Fibroblast of skin of right biceps (primary cell): ENCODE measurements around the gene SWSAP1.

Experiments
- DNase-seq: peaks from one replicate; pipeline ENCODE4 v3.0.0-alpha.2; 2013

SWSAP1 gene

DNA sequence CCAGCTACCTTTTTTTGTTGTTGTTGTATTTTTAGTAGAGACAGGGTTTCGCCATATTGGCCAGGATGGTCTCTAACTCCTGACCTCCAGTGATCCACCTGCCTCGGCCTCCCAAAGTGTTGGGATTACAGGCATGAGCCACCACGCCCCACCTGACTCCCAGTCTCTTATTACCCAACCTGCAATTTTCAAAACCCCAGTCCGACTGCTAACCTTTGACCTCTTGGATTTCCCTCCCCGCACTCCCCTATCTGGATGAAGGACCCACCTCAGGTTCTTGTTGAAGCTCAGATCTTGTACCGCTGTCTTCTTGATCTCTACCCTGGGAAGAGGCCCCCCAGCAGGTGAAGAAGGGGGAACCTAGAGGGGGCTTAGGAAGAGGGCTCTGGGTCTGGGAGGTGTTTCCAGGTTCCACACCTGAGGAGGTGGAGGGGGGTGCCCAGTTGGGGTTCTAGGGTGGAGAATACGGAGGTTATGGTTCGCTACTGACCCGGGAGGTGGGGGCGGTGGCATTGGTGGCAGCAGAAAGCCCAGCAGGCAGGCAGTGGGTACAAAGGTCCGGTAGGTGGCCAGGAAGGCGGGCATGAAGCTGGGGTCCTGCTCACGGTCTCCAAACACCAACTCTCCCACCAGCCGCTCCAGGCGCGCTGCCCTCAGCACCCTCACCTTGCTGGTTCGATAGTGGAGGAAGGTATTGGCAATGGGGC lies 42.0 kb downstream of the SWSAP1 start:
- DNase-seq = no peak

DNA sequence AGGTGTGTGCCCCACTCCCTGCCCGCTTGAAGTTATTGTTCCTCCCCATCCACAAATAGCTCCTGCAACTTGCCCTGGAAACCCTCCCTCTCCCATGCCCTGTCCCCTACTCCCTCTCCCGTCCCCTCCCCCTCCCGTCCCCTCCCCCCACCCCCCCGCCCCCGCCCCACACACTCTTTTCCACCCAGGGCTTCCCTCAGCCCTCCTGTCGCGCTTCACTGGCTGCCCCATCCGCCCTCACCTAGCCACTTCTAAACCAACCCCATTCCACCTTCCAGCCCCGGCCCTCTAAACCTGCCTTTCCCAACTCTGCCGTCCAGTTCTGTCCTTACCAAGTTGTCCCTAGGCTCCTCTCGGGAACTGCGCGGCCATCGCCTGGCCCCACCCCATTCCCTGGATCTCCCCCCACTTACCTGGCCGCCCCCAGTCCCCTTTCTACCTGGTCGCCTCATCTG lies 43.7 kb downstream of the SWSAP1 start:
- no peak for DNase-seq

DNA sequence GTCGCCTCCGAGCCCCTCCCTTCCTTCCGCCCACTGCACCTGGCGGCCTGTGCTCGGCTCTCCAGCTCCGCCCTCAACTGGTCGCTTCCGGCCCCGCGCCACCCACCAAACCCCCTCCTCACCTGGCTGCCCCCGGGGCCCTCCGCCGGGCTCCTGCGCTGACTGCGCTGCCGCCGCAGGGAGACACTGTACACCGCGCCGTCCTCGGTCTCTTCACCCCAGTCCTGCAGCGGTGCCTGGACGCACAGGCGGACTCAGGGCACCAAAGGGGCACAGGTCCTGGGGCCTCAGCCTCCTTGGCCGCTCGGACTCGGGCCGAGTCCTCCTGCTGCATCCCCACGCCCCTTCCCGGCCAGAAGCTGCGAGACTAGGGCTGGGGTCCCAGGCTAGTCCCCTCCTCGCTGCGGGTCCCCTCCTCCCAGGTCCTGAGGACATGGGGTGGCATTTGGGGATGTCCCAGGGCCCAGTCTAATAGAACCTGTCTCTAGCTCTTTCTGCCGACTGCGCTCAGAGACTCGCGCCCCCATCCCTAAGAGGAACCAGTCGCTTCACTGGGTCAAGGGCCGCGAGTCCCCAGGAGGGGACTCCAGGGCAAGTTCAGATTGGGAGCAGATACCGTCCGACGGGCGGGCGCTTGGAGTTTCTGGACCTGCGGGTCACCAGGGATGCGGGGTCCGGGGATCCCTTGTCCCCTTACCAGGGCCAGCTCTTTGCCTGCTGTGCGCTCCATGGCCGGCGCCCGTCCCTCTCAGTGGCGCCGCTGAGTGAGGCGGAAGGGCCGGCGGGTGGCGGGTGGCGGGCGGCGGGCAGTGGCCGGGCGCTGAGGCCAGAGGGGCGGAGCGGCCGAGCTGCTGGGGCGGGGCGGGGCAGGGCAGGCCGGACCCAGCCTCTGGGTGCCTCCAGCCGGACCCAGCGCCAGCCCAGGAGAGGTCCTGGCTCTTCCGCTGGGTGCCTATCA lies 44.4 kb downstream of the SWSAP1 start, which contains the start of gene RGL3:
Gene RGL3, minus strand, starts transcription at position 766 of the 958 bp plus-strand sequence. Its CDS starts 36 bp downstream, at position 730.
- DNase-seq = no peak

DNA sequence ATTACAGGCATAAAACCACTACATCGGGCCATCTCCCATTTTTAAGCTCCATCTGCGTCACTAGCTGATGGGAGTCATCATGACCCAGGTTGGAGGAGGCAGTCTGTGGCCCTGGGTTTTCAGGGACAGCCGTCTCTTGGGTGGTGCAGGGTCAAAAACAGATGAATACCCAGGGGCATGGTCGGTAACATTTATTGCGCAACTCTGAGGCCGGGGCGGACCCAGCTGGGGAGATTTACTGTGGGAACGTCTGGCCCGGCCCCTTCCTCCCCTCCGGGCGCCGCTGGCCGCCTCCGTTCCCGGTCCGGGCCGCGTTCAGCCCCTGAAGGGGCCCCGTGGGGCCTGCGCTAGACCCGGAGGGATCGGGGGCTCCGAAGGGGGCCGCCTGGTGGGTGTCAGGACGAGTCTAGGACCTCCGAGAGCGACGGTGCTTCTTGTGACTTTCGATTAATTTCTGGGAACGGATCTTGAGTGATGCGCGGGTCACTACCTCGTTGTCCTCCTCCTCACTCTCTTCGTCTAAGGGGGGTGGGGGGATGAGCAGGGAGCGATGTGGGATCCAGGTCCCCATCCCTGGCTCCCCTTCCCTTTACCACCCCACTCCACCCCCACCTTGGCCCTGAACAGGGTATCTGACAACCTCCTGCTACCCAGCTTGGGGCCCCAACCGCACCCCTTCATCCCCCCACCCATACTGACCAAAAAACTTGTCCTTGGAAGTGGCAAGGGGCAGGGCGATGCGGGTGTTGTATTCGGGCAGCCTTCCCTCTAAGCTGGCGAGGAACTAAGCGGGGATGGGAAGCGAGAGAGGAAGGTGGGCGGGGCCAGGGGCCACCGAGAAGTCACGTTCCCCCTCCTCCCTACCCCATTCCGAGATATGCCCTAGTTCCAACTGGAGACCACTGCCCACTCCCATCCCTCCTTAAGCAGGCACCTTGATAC lies 46.2 kb downstream of the SWSAP1 start:
- DNase-seq = peak; percentile 17

DNA sequence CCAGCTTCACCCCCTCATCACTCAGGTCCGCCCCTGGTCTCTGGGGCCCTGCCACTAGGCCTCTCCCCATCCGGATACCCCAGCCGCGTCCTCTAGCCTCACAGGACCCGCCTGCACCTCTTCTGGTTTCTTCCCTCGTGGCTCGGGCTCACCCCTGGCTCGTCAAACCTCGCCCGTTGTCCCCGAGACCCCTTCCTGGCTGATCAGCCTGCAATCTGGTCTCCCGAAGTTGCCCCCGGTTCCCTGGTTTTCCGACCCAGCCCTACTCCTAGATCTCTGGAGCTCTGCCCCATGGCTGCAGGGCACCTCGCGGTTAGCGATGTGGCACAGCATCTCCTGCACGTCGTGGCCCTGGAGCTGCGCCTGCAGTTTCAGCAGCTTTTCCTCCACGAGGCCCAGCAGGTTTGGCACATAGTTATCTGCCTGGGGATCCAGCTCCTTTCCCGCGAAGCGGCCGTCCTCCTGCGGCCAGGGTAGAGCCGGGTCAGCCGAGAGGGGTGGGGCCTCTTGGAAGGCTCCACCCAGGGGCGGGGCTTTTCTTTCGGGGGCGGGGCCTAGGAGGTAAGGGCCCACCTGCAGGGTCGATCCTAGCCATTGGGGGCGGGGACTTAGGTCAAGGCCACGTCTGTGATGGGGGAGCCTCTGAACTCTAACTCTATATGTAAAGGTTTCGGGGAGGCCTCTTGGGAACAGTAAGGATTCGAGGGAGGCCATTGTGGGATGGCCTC lies 47.1 kb downstream of the SWSAP1 start:
- DNase-seq = no peak

DNA sequence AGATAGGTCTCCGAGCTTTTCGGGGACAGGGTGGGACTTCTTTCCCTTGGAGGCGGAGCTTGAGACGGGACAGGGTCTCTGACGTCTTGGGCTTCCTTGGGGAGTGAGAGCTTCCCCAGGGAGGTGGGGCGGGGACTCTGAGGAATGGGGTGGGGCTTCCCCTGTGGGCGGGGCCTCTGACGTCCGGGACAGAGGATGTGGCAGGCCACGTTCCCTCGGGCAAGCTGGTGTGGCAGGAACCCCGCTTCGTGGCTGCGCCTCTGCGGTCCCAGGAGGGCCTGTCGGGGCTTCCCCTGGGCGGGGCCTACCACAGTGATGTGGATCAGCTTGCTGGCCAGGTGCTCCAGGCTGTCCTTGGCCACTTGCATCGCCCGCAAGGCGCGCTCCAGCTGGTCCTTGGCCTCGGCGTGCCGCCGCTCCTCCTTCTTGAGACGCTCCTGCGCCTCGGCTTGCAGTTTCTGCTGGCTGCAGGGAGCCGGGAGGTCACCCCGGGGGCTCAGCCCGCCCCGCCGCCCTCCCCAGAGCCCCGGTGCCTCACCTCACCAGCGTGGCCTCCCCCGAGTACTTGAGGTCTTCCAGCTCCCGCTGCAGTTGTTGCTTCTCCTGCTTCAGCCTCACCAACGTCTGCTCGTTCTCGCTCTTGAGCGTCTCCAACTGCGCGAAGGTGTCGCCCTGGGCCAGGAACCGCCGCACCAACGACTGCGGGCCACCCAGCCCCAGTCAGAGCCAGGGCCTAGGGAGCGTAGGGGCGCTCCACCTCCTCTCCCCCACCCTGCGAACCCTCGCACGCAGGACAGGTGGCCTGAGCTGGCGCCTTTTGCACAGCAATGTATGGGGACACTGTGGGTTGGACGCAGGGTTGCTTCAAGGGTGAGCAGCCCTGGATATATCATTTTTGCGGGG lies 47.9 kb downstream of the SWSAP1 start:
- DNase-seq = peak; percentile 57

DNA sequence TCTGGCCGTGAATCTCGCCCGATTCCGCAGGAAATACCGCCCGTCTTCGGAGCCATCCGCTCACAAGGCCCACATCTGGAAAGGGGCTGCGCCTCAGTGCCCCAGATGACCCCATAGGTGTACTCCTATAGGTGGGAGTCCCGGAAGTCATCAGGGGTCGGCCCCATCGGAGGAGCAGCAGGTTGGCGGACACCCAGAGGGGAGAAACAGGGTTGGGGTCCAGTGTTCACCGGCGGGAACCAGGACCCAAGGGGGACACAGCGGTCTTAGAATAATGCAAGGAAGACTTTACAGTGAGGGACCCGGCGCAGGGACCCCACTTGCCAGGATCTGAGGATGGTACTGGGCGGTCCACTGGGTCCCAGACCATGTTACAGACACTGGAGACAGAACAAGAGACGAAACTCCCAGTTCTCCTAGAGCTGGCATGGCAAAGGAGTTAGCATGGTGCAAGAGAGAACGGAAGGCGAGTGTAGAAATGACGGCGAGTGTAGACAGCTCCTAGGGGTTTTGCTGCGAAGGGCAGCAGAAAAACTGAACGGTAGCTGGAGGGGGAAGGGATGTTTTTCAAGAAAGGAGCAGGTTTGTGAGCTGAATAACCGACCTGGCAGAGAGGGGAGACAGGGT lies 48.8 kb downstream of the SWSAP1 start:
- DNase-seq = no peak

DNA sequence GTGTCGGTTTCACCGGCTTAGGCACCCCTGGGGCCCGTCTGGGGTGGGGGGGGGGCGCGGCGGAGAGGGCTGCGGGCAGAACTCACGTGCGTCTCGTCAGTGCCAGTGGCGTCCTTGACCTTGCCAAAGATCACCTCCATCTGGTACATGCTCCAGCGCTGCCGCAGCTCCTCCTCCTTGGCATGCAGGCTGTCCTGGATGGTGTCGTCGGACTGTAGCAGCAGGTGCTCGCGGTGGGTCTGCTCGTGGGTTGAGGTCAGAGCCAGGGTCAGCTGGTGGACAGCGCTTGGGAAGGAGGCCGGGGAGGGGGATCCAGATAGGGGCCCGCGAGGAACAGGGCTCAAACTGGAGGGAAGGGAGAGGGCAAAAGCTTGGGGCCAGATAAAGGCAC lies 49.3 kb downstream of the SWSAP1 start:
- DNase-seq = no peak
